Stimulated activated naive CD4-positive, alpha-beta T cell treated with Interleukin-2 at 50 U/mL for 16 hours (primary cell): Measurements from ENCODE around the gene TNIK.
"Not testable (repeated sequence)": the region's sequence is repeated elsewhere in the genome, so short reads cannot be mapped to it uniquely, and the experiment has no call there.

Experiments used
- DNase-seq: peaks from one replicate; lab custom pipeline; 2025; lab: John Stamatoyannopoulos, UW

Gene TNIK

GRCh38 chr3:171309906-171310359, 150.3 kb downstream of the TNIK start:
- DNase-seq: no peak

GRCh38 chr3:171307988-171308387, 152.2 kb downstream of the TNIK start:
- no peak for DNase-seq

- no peak for DNase-seq
Measured at GRCh38 chr3:171307046-171307585, 153.1 kb downstream of the TNIK start.

GRCh38 chr3:171306631-171307030, 153.6 kb downstream of the TNIK start:
- DNase-seq: no peak

- DNase-seq: not testable (repeated sequence)
Measured at GRCh38 chr3:171305823-171306222, 154.4 kb downstream of the TNIK start.

GRCh38 chr3:171304498-171304897, 155.7 kb downstream of the TNIK start:
- DNase-seq: not testable (repeated sequence)

GRCh38 chr3:171304017-171304416, 156.2 kb downstream of the TNIK start:
- not testable (repeated sequence) for DNase-seq

- no peak for DNase-seq
Measured at GRCh38 chr3:171301998-171302397, 158.2 kb downstream of the TNIK start.

GRCh38 chr3:171301002-171301401, 159.2 kb downstream of the TNIK start:
- no peak for DNase-seq

GRCh38 chr3:171297951-171298350, 162.3 kb downstream of the TNIK start:
- no peak for DNase-seq

GRCh38 chr3:171297207-171297606, 163.0 kb downstream of the TNIK start:
- DNase-seq: no peak

GRCh38 chr3:171295484-171296373, 164.5 kb downstream of the TNIK start:
- DNase-seq: no peak

GRCh38 chr3:171293142-171293782, 166.9 kb downstream of the TNIK start:
- no peak for DNase-seq

- no peak for DNase-seq
Measured at GRCh38 chr3:171290680-171291079, 169.5 kb downstream of the TNIK start.

- DNase-seq: no peak
Measured at GRCh38 chr3:171289291-171289690, 170.9 kb downstream of the TNIK start.

- DNase-seq: not testable (repeated sequence)
Measured at GRCh38 chr3:171287761-171288160, 172.4 kb downstream of the TNIK start.

- no peak for DNase-seq
Measured at GRCh38 chr3:171286580-171287249, 173.5 kb downstream of the TNIK start.

- DNase-seq: no peak
Measured at GRCh38 chr3:171285287-171285686, 174.9 kb downstream of the TNIK start.

- no peak for DNase-seq
Measured at GRCh38 chr3:171284308-171285075, 175.7 kb downstream of the TNIK start.

- no peak for DNase-seq
Measured at GRCh38 chr3:171283848-171284222, 176.4 kb downstream of the TNIK start.

GRCh38 chr3:171283183-171283847, 176.9 kb downstream of the TNIK start:
- no peak for DNase-seq
